ENCODE measurements around the gene MAGED2.

DNA sequence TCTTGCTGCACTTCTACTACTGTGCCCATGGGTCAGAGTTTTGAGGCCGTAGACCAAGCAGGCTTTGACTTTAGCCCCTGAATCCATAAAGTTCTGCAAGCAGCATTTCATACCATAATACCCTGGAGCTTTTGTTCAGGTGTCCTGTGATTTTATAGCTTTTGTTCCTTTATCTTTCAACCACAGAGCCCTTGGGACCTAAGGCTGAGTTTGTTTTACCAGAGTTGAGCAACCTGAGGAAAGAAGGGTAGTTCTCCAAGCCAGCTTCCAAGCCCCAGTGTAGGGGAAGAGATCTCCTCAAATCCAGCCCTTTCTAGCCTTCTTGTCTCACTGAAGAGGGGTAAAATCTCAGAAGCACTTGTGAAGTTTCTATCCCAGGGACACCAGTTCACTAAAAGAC lies 35.1 kb downstream of the MAGED2 start:
- TF ChIP-seq, protein P1, sequence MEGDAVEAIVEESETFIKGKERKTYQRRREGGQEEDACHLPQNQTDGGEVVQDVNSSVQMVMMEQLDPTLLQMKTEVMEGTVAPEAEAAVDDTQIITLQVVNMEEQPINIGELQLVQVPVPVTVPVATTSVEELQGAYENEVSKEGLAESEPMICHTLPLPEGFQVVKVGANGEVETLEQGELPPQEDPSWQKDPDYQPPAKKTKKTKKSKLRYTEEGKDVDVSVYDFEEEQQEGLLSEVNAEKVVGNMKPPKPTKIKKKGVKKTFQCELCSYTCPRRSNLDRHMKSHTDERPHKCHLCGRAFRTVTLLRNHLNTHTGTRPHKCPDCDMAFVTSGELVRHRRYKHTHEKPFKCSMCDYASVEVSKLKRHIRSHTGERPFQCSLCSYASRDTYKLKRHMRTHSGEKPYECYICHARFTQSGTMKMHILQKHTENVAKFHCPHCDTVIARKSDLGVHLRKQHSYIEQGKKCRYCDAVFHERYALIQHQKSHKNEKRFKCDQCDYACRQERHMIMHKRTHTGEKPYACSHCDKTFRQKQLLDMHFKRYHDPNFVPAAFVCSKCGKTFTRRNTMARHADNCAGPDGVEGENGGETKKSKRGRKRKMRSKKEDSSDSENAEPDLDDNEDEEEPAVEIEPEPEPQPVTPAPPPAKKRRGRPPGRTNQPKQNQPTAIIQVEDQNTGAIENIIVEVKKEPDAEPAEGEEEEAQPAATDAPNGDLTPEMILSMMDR (IDR thresholded peaks at IDR 0.05) = no peak
- TF ChIP-seq POLR2A (IDR thresholded peaks at IDR 0.05) = no peak
